HuH-7.5 (cell line): ENCODE results near the gene CLIP2.
"Not testable (repeated sequence)": the region's sequence is repeated elsewhere in the genome, so short reads cannot be mapped to it uniquely, and the experiment has no call there.

Source experiments
- DNase-seq: peaks from one replicate; pipeline ENCODE4 v3.0.0; 2011; ENCODE audit warnings: low spot score

CLIP2 gene

DNA sequence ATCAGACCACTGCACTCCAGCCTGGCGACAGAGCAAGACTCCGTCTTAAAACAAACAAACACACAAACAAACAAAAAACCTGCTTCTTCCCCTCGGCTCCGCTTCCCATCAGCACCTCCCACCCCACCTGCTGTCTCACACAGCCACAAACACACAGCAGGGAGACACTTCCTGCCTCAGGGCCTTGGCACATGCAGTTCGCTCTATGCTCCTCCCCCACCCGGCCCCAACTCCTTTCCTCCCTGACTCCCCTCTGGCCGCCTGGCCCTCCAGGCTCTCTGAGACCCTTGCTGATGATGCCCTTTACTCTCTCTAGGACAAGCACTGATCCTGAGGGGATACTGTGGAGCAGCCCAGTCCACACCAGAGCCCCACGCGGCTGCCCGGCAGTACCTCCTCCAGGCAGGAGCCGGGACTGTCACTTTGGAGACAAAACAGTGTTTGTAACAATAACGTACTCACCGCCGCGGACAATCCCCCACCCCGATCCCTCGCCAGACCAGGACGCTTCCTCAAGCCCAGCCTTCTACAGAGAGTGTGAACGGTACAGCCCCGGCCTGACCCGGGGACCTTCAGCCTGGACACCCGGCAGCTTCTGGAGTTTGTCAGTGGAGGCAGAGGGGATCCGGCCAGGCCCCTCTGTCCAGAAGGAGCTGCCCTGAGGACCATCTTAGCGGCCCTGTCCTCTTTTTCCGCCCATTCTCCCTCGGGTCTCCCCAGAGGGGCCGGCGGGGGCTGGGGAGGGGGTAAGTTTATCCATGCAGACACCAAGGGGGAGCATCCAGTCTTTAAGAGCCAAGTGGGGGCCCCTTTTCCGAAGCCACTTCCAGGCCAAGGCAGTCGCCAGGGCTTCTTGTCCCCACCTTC is 114.5 kb downstream of the CLIP2 start:
- DNase-seq, result no peak

GRCh38 chr7:74404388-74404700 is 115.1 kb downstream of the CLIP2 start:
- DNase-seq, result no peak

DNA sequence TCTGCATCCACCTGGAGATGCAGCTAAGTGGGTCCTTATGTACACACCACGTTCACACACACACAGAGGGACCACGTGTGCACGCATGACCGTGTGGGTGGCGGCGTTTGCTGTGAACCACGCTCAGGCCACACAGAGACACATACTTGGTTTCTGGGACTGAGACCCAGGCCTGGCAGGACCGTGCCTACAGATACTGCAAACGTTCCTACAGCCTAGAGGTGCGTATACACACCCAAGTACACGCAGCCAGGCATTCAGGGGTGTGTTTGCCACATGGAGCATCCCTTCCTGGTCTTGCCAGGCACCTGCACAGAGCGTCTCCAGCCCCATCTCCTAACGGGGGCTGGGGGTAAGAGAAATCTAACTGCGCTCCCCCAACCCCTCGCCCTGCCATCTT is 115.5 kb downstream of the CLIP2 start:
- DNase-seq, result no peak

DNA sequence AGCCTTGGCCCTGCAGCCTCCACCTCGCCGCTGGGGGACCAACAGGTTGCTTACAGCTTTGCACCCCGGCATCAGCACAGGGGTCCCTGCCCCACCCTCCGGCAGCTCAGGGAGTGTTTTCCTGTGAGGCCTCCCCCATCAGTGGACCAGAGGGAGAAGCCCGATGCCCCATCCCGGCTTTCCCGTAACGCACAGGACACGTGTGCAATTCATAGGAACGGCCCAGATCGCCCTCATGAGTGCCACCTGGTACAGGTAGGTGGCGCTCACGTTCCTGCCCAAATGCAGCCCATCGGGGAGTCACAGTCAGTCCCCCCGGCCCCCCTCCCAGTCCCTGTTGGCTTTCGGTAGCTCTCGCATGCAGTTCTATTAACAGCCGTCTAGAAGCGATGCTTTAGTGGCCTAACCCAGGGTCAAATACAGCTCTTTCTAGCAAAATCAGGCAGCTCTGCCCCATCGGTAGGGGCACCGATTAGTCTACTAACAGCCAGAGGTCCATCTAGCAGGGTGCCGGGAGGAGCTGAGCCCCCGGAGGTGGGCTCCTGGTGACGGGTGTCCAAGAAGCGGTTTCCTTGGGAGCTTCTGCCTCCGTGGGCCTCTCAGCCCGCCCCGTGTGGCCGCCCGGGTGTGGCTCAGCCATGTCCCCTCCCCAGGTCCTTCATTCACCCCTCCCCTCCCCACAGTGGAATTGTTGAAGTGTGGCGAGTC is 116.1 kb downstream of the CLIP2 start:
- no peak for DNase-seq

DNA sequence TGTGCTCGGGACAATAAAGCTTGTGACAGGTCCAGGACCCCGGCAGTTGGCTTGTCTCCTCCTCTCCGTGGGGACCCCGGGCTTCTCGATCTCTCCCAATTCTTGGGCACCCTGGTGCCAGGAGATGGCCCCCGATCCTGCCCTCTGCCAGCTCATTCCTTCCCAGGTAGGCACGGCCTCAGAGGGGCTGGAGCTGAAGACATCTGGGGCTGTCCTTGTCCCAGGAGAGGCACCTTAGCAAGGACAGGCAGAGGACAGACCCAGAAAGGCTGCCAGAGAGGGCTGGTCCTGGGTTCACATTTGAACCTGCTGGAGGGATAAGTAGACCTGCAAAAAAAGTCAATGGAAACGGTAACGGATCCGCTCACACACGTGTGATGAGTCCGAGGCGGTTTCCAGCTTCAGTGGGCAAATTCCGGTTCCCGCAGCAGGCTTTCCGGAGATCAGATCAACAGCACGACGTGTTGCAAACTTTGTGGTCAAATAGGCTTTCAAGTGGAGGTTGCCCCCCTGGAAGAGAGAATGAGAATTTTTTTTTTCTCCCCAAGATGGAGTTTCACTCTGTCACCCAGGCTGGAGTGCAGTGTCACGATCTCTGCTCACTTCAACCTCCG is 116.8 kb downstream of the CLIP2 start:
- DNase-seq, result no peak

GRCh38 chr7:74407958-74408357 is 118.8 kb downstream of the CLIP2 start:
- no peak for DNase-seq

DNA sequence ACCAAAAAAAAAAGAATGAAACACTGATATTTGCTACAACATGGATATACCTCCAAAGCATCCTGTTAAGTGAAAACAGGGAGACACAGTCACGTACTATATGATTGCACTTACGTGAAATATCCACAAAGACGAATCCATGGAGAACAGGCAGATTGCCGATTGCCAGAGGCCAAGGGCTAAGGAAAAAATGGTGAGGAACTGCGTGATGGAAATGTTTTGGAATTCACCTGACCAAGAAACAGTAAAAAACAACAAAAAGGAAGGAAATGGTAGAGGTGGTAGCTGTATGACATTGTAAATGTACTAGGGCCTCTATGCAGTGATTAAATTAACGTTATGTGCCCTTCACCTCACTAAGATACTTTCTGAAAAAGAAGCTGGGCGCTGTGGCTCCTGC is 120.4 kb downstream of the CLIP2 start:
- no peak for DNase-seq

- no peak for DNase-seq
Measured at GRCh38 chr7:74410772-74411171, 121.6 kb downstream of the CLIP2 start.

- DNase-seq, result not testable (repeated sequence)
Measured at GRCh38 chr7:74411571-74411970, 122.4 kb downstream of the CLIP2 start.

GRCh38 chr7:74412056-74412455 is 122.8 kb downstream of the CLIP2 start:
- DNase-seq, result no peak

GRCh38 chr7:74412603-74413002 is 123.4 kb downstream of the CLIP2 start:
- DNase-seq, result no peak

DNA sequence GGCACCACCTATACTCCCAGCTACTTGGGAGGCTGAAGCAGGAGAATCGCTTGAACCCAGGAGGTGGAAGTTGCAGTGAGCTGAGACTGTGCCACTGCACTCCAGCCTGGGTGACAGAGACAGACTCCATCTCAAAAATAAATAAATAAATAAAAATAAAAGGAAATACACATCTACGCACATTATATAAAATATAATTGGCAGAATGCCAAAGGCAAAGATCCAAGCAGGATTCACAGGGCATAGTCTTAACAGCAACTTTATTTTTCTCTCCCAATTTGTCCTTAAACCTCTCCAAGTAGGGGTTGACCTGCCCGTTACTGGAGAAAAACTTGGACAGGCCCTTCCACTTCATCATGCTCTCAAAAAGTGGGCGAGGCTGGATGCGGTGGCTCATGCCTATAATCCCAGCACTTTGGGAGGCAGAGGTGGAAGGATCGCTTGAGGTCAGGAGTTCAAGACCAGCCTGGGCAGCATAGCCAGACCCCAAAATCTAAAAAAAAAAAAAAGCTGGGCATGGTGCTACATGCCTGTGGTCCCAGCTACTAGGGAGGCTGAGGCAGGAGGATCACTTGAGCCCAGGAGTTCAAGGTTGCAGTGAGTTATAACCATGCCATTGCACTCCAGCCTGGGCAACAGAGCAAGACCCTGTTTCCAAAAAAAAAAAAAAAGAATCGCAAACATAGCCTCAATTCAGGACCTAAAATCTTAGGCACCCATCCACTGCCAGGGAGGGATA is 125.6 kb downstream of the CLIP2 start:
- DNase-seq, result not testable (repeated sequence)

GRCh38 chr7:74417419-74417971 is 128.3 kb downstream of the CLIP2 start:
- DNase-seq, result peak; percentile 82

DNA sequence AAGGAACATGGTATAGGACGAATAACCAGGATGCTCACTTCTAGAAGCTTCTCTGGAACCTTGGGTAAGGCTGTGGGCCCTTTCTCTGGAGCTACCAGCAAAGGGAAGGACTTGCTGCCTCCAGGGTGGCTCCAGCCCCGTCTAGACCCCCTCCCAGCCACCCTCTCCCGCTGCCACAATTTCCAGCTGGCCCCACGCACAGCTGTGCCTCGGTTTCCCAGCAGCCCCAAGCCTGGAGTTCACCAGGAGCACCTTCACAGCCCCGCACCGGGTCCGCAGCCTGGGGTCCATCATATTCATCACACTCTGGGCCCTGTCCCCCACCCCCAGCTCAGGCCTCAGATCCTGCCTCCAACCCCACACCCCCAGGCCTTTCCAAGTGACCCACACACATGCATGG is 128.9 kb downstream of the CLIP2 start:
- no peak for DNase-seq

GRCh38 chr7:74418538-74418937 is 129.3 kb downstream of the CLIP2 start:
- DNase-seq, result no peak

DNA sequence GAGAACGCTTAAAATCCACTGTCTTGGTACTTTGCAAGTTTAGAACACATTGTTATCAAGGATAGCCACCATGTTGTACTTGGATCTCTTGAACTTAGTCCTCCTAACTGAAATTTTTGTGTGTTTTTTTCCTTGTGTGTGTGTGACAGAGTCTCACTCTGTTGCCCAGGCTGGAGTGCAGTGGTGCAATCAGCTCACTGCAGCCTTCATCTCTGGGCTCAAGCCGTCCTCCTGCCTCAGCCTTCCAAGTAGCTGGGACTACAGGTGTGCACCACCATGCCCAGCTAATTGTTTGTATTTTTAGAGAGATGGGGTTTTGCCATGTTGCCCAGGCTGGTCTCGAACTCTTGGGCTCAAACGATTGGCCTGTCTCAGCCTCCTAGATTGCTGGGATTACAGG is 130.0 kb downstream of the CLIP2 start:
- not testable (repeated sequence) for DNase-seq

GRCh38 chr7:74420006-74420405 is 130.8 kb downstream of the CLIP2 start:
- no peak for DNase-seq

DNA sequence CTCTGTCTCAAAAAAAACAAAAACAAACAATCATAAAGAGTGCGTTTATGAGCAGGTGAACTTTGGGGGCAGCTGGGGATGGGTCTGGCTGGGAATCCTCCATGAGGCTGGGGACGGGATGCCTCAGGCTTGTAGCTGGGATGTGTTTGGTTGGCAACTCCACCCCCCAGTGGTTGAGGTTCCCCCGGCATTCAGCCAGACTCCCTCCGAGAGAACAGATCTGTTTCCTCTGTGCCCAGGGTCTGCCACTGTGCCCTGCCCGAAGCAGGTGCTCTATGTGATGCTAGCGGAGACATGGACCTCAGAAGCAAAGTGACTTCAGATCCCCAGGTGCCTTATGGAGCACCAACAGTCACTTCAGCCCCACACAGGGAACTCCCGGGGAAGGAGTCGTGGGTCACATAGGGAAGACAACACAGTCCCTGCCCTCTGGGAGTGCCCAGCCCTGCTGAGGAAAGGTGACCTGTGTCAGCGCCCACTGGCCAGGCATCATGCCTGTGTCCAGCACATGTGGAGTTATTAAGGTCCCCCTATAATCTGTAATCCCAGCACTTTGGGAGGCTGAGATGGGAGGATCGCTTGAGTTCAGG is 135.2 kb downstream of the CLIP2 start:
- DNase-seq, result no peak

- no peak for DNase-seq
Measured at GRCh38 chr7:74428023-74428422, 138.8 kb downstream of the CLIP2 start.

GRCh38 chr7:74429153-74429747 is 140.0 kb downstream of the CLIP2 start:
- DNase-seq, result no peak

DNA sequence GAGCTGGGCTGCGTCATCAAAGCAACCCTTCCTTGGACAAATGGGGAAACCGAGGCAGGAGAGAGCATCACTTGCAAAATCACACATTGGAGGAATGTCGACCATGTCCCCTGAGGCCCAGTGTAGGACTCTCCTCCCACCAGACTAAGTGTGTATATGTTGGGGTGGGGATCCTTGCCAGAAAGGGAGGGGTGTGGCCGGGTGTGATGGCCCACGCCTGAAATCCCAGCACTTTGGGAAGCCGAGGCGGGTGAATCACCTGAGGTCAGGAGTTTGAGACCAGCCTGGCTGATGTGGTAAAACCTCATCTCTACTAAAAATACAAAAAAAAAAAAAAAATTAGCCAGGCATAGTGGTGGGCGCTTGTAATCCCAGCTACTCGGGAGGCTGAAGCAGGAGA is 141.2 kb downstream of the CLIP2 start:
- DNase-seq, result not testable (repeated sequence)
